Mesendoderm (in vitro differentiated cells): ENCODE results near the gene FAM185A. TPM values are rescaled to one million over a fixed set of nuclear protein-coding genes. Genes with fewer than 3 reads are reported as not detected.

Experiments used
- small RNA-seq: library from polyadenylated mRNA; stranded (forward); fragments of <200 nt; extraction: miRNeasy Mini kit (QIAGEN cat#:217004); gene quantifications from one replicate; pipeline ENCODE3, GENCODE V24; 2013; ENCODE audit not compliant: insufficient read depth

FAM185A gene

Small RNA genes within 50 kb of the gene (small RNA-seq; reads per million reads assigned to genes)
- not detected for gene RNU6-1136P
